Measurements from ENCODE around the gene ATG4D. TPM values are rescaled to one million over a fixed set of nuclear protein-coding genes. Genes with fewer than 3 reads are reported as not detected.
A peak's percentile ranks its signal among the peaks of the same experiment; 100 is the strongest.
"Not testable (repeated sequence)": the region's sequence is repeated elsewhere in the genome, so short reads cannot be mapped to it uniquely, and the experiment has no call there.

ATG4D gene
- total RNA-seq, 2 donors from 2014 or later: 27.4 to 37.8 TPM

GRCh38 chr19:10568062-10568825, 24.5 kb downstream of the ATG4D start:
- Mint-ChIP-seq H3K27ac (peak overlapping the region; percentile 95), H3K36me3 (ENCODE audit: low read depth) (peaks cover 45% of the 10 kb centered on the region), H3K9me3 (no peaks in the 10 kb centered on the region), H3K27me3 (no peaks in the 10 kb centered on the region), H3K4me3 (peak overlapping the region; percentile 98), H3K4me1 (peaks cover 29% of the 10 kb centered on the region)
- peak; percentile 22 for ATAC-seq (replicated peaks)

GRCh38 chr19:10568826-10569651, 25.3 kb downstream of the ATG4D start, which contains the start of gene CDKN2D:
CDKN2D (minus strand) TSS chr19:10568979; CDS start chr19:10568653, 326 bp downstream.
- ATAC-seq (replicated peaks): peak; percentile 83
- peak within 1 kb of the TSS; percentile 96 for H3K27ac Mint-ChIP-seq
- H3K4me3 Mint-ChIP-seq: peak within 1 kb of the TSS; percentile 98
- H3K4me1 Mint-ChIP-seq: peaks cover 29% of the 10 kb centered on the region
- peaks cover 41% of the 10 kb centered on the region for H3K36me3 Mint-ChIP-seq (ENCODE audit: low read depth)
- H3K9me3 Mint-ChIP-seq: no peaks in the 10 kb centered on the region
- H3K27me3 Mint-ChIP-seq: no peaks in the 10 kb centered on the region

DNA sequence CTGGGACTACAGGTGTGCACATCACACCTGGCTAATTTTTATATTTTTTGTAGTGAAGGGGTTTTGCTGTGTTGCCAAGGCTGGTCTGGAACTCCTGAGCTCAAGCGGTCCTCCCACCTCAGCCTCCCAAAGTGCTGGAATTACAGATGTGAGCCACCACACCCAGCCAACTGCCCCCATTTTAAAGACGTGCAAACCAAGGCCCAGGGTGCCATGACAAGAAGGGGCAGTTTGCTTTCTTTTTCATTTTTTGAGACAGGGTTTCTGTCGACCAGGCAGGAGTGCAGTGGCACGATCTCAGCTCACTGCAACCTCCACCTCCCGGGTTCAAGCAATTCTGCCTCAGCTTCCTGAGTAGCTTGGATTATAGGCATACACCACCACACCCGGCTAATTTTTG, 30.1 kb downstream of the ATG4D start:
- not testable (repeated sequence) for H3K9me3 Mint-ChIP-seq; H3K27me3 Mint-ChIP-seq; H3K36me3 Mint-ChIP-seq (ENCODE audit: low read depth); H3K4me3 Mint-ChIP-seq; ATAC-seq (replicated peaks); H3K27ac Mint-ChIP-seq
- peaks cover 11% of the 10 kb centered on the region for H3K4me1 Mint-ChIP-seq

DNA sequence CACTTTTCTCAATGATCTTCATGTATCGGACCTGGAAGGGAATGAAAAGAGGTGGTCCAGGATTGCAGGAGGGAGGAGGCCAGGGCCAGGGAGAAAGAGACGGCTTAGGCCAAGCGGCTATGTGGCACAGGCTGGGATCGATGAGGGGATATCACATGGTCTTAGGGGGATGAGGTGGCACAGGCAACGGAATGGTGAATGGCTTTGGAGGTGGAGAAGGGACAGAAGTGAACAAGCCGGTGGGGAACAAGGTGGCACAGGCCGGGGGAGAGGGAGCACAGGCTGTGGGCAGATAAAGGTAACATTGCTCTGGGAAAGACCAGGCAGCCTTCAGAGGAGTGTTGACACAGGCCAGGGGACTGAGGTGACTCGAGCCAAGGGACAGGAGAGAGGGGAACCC, 30.8 kb downstream of the ATG4D start:
- no peaks in the 10 kb centered on the region for H3K27me3 Mint-ChIP-seq
- peaks cover 7% of the 10 kb centered on the region for H3K4me1 Mint-ChIP-seq
- H3K9me3 Mint-ChIP-seq: no peaks in the 10 kb centered on the region
- no peak overlapping the region for H3K4me3 Mint-ChIP-seq
- no peak overlapping the region for H3K27ac Mint-ChIP-seq
- no peak for ATAC-seq (replicated peaks)
- H3K36me3 Mint-ChIP-seq (ENCODE audit: low read depth): no peaks in the 10 kb centered on the region

- Mint-ChIP-seq H3K9me3 (no peaks in the 10 kb centered on the region), H3K4me1 (peaks cover 6% of the 10 kb centered on the region), H3K36me3 (ENCODE audit: low read depth) (no peaks in the 10 kb centered on the region), H3K27ac (no peak overlapping the region), H3K27me3 (no peaks in the 10 kb centered on the region), H3K4me3 (no peak overlapping the region)
- no peak for ATAC-seq (replicated peaks)
Measured at GRCh38 chr19:10575011-10575716, 31.5 kb downstream of the ATG4D start.

GRCh38 chr19:10577951-10578350, 34.2 kb downstream of the ATG4D start:
- no peak for ATAC-seq (replicated peaks)

GRCh38 chr19:10580979-10581631, 37.4 kb downstream of the ATG4D start:
- H3K4me1 Mint-ChIP-seq: peaks cover 12% of the 10 kb centered on the region
- no peak overlapping the region for H3K27ac Mint-ChIP-seq
- ATAC-seq (replicated peaks): peak; percentile 95
- H3K27me3 Mint-ChIP-seq: no peaks in the 10 kb centered on the region
- no peak overlapping the region for H3K4me3 Mint-ChIP-seq
- no peaks in the 10 kb centered on the region for H3K36me3 Mint-ChIP-seq (ENCODE audit: low read depth)
- H3K9me3 Mint-ChIP-seq: no peaks in the 10 kb centered on the region

More at GRCh38 chr19:10577951-10578350, 34.2 kb downstream of the ATG4D start:
- H3K27me3 Mint-ChIP-seq: no peaks in the 10 kb centered on the region
- H3K4me1 Mint-ChIP-seq: peaks cover 5% of the 10 kb centered on the region
- H3K27ac Mint-ChIP-seq: no peak overlapping the region
- H3K9me3 Mint-ChIP-seq: no peaks in the 10 kb centered on the region
- no peaks in the 10 kb centered on the region for H3K36me3 Mint-ChIP-seq (ENCODE audit: low read depth)
- no peak overlapping the region for H3K4me3 Mint-ChIP-seq

- no peaks in the 10 kb centered on the region for H3K27me3 Mint-ChIP-seq
- no peak for ATAC-seq (replicated peaks)
- no peak overlapping the region for H3K4me3 Mint-ChIP-seq
- H3K4me1 Mint-ChIP-seq: peaks cover 12% of the 10 kb centered on the region
- H3K36me3 Mint-ChIP-seq (ENCODE audit: low read depth): no peaks in the 10 kb centered on the region
- no peaks in the 10 kb centered on the region for H3K9me3 Mint-ChIP-seq
- H3K27ac Mint-ChIP-seq: no peak overlapping the region
Measured at GRCh38 chr19:10582091-10582490, 38.4 kb downstream of the ATG4D start.

DNA sequence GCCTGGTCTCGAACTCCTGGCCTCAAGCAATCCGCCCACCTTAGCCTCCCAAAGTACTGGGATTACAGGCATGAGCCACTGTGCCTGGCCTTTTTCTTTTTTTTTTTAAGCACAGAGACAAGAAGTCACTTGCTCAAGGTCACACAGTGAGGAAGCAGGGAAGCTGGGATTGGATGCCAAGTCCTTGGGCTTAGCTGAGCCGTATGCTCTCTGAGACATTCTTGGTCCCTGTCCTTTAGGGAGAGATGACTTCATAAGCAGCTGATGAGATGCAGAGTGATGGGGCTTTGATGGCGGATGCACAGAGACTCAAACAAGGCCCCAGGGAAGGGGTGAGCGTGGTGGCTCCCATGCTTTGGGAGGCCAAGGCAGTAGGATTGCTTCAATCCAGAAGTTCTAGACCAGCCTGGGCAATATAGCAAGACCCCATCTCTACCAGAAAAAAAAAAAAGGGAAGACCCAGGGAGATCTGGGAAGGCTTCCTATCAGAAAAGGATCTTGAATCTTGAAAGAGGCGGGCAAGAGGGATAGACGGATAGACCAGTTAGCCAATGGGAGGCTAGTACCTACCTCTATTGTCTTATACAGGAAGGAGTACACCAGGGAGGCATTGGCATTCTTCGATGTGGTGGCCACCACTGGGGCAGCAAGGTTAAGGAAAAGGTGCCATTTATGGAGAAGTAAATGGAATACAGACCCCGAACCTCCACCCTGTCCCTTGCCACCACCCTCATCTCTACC, 39.5 kb downstream of the ATG4D start:
- Mint-ChIP-seq H3K27ac (no peak overlapping the region), H3K27me3 (peaks cover 8% of the 10 kb centered on the region), H3K36me3 (ENCODE audit: low read depth) (no peaks in the 10 kb centered on the region), H3K4me3 (no peak overlapping the region), H3K4me1 (peaks cover 18% of the 10 kb centered on the region), H3K9me3 (no peaks in the 10 kb centered on the region)
- ATAC-seq (replicated peaks): no peak

DNA sequence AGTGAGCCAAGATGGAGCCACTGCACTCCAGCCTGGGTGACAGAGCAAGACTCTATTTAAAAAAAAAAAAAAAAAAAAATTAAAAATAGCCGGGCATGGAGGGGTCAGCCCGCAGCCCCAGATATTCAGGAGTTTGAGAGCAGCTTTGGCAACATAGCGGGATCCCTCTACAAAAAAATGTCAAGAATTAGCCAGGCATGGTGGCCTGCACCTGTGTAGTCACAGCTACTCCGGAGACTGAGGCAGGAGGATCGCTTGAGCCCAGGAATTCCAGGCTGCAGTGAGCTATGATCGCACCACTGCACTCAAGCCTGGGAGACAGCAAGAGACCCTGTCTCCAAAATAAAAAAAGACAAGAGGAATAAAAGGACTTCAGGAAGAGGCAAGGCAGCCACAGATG, 42.7 kb downstream of the ATG4D start:
- Mint-ChIP-seq H3K9me3 (no peaks in the 10 kb centered on the region), H3K4me3 (no peak overlapping the region), H3K4me1 (peaks cover 13% of the 10 kb centered on the region), H3K27ac (no peak overlapping the region), H3K36me3 (ENCODE audit: low read depth) (no peaks in the 10 kb centered on the region), H3K27me3 (peaks cover 8% of the 10 kb centered on the region)
- no peak for ATAC-seq (replicated peaks)

DNA sequence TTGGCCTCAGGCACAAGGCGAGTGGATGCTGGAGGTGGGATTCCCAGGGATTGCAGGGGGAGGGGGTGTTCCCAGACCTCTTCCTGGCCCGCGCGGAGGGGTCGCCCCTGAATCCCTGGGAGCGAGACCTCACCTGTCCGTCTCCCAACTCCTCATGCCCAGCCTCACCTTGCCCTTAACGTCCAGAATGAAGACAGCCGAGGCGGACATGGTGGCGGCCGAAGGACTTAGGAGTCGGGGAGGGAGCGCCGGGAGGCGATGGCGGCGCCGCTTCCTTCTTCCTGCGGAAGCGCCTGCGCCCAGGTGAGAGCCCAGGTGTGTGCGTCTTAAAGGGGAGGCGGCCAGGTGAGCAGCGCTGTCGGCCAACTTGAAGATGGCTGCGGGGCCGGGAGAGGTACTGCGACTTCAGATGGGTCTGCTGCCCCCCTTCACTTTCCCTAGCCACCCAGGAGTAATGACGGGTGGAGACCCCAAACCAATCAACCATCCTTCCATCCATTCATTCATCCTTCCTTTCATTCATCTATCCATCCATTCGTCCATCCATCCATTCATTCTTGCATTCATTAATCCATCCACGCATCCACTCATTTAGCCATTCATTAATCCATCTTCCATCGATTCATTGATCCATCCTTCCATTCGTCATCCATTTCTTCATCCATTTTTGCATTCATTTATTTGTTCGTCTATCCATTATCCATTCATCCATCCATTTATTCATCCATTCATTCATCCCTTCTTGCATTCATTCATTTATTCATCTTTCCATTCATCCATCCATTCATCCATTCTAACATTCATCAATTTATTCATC, 43.5 kb downstream of the ATG4D start, which contains the start of gene AP1M2:
Gene AP1M2, minus strand, starts transcription at position 291 of the 817 bp plus-strand sequence. Its CDS starts 81 bp downstream, at position 210.
- no peak for ATAC-seq (replicated peaks)
- peaks cover 13% of the 10 kb centered on the region for H3K4me1 Mint-ChIP-seq
- no peaks in the 10 kb centered on the region for H3K9me3 Mint-ChIP-seq
- peaks cover 8% of the 10 kb centered on the region for H3K27me3 Mint-ChIP-seq
- H3K27ac Mint-ChIP-seq: no peak within 1 kb of the TSS
- H3K4me3 Mint-ChIP-seq: no peak within 1 kb of the TSS
- no peaks in the 10 kb centered on the region for H3K36me3 Mint-ChIP-seq (ENCODE audit: low read depth)

GRCh38 chr19:10587839-10588150, 44.1 kb downstream of the ATG4D start:
- Mint-ChIP-seq H3K9me3 (no peaks in the 10 kb centered on the region), H3K4me1 (peaks cover 13% of the 10 kb centered on the region), H3K4me3 (no peak overlapping the region), H3K27me3 (peaks cover 8% of the 10 kb centered on the region), H3K36me3 (ENCODE audit: low read depth) (no peaks in the 10 kb centered on the region), H3K27ac (no peak overlapping the region)
- ATAC-seq (replicated peaks): no peak

- Mint-ChIP-seq H3K36me3 (ENCODE audit: low read depth) (no peaks in the 10 kb centered on the region), H3K9me3 (no peaks in the 10 kb centered on the region), H3K4me1 (peaks cover 8% of the 10 kb centered on the region), H3K27ac (no peak overlapping the region), H3K4me3 (no peak overlapping the region), H3K27me3 (no peaks in the 10 kb centered on the region)
- ATAC-seq (replicated peaks): no peak
Measured at GRCh38 chr19:10593148-10593547, 49.4 kb downstream of the ATG4D start.
